ENCODE results near the gene CHAF1A.

DNA sequence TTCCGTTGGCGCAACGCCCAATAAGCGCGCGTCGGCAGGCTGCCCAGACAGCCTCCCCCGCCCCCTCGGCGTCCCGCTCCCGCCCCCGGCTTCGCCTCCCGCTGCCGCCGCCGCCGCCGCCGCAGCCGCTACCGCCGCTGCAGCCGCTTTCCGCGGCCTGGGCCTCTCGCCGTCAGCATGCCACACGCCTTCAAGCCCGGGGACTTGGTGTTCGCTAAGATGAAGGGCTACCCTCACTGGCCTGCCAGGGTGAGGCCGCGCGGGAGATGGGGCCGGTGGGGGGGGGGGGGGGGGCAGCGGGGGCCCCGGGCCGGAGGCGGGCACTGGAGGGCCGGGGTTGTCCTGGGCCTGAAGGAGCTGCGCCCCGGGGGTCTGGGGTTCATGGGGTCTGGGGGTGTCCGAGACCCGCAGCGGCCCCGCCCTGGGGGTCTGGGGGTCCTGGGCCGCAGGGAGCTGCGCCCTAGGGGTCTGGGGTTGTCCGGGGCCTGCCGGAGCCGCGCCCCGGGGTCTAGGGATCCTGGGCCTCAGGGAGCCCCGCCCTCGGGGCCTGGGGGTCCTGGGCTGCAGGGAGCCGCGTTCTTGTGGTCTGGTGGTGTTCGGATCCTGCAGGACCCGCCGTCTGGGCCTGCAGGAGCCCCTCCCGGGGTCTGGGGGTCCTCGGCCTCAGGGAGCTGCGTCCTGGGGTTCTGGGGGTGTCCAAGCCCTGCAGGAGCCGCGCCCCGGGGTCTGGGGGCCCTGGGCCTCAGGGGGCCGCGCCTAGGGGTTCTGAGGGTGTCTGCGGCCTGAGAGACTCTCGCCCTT, 69.9 kb downstream of the CHAF1A start, which contains the start of gene HDGFL2:
- TF ChIP-seq, protein P1, sequence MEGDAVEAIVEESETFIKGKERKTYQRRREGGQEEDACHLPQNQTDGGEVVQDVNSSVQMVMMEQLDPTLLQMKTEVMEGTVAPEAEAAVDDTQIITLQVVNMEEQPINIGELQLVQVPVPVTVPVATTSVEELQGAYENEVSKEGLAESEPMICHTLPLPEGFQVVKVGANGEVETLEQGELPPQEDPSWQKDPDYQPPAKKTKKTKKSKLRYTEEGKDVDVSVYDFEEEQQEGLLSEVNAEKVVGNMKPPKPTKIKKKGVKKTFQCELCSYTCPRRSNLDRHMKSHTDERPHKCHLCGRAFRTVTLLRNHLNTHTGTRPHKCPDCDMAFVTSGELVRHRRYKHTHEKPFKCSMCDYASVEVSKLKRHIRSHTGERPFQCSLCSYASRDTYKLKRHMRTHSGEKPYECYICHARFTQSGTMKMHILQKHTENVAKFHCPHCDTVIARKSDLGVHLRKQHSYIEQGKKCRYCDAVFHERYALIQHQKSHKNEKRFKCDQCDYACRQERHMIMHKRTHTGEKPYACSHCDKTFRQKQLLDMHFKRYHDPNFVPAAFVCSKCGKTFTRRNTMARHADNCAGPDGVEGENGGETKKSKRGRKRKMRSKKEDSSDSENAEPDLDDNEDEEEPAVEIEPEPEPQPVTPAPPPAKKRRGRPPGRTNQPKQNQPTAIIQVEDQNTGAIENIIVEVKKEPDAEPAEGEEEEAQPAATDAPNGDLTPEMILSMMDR (IDR thresholded peaks at IDR 0.05; ENCODE audit: borderline replicate concordance, extremely low read depth, low read length, poor library complexity, severe bottlenecking), result no peak
- no peak for TF ChIP-seq EZH2 (IDR thresholded peaks at IDR 0.05; ENCODE audit: borderline replicate concordance, low read depth, low read length, severe bottlenecking)
